Aorta (tissue), 5 donors: ENCODE results near the gene SERPINA10. TPM values are rescaled to one million over a fixed set of nuclear protein-coding genes. Genes with fewer than 3 reads are reported as not detected.

Source experiments
- ATAC-seq: fragments of 200-7000 bp; cut with Tn5 transposase; one replicate; pipeline ENCODE4 v1.9.1; 2022; ENCODE audit warnings: moderate library complexity; ENCODE audit not compliant: low FRiP score
- DNase-seq, 2 donors: peaks; one replicate each; pipeline ENCODE4 v3.0.0-alpha.2; 2020
- H3K27ac ChIP-seq, 2 donors: one replicate each; pipeline ENCODE4 v1.5.1; 2013; ENCODE audit warnings: low read length in 2 of 2, mild to moderate bottlenecking in 2 of 2, moderate library complexity in 2 of 2, control low read depth in 1 of 2, inconsistent platforms in 1 of 2, low read depth in 1 of 2
- H3K27me3 ChIP-seq, 2 donors: one replicate each; pipeline ENCODE4 v1.6.1; 2013; ENCODE audit warnings: control low read depth in 1 of 2, low read length in 1 of 2, mild to moderate bottlenecking in 1 of 2, moderate library complexity in 1 of 2; ENCODE audit not compliant: insufficient read depth in 2 of 2, control insufficient read depth in 1 of 2
- H3K36me3 ChIP-seq, 2 donors: one replicate each; pipeline ENCODE4 v1.6.1; 2013; ENCODE audit warnings: control low read depth in 1 of 2, low read length in 1 of 2, mild to moderate bottlenecking in 1 of 2; ENCODE audit not compliant: insufficient read depth in 2 of 2, control insufficient read depth in 1 of 2
- H3K4me1 ChIP-seq, 2 donors: one replicate each; pipeline ENCODE4 v1.6.1; 2013; ENCODE audit warnings: low read length in 2 of 2, control low read depth in 1 of 2, mild to moderate bottlenecking in 1 of 2, moderate library complexity in 1 of 2; ENCODE audit not compliant: insufficient read depth in 2 of 2, control insufficient read depth in 1 of 2
- H3K4me3 ChIP-seq, 2 donors: one replicate each; pipeline ENCODE4 v1.5.1; 2013; ENCODE audit warnings: low read length in 2 of 2, control low read depth in 1 of 2, mild to moderate bottlenecking in 1 of 2
- H3K9me3 ChIP-seq: one replicate; pipeline ENCODE4 v1.6.1; 2013; ENCODE audit warnings: mild to moderate bottlenecking, low read length; ENCODE audit not compliant: control insufficient read depth
- WGBS, 2 donors: extraction: QIAGEN DNeasy Blood & Tissue Kit; methylation state at CpG; one replicate each; pipeline ENCODE4 v1.1.7; 2013; 5-methylcytosine and 5-hydroxymethylcytosine counted together
- intact Hi-C, 2 donors: fragments of 100-400 bp; cut with DNase I; formaldehyde crosslinking; loops; one replicate each; pipeline versions ENCODE4 v1.14.2 to v1.15.0; 2022
- polyA plus RNA-seq, 2 donors: library from polyadenylated mRNA; stranded (reverse); fragments of 200-250 nt; gene quantifications; one replicate each; pipeline ENCODE4 v1.2.3, GENCODE V29; 2013
- total RNA-seq, 2 donors: library from RNA; stranded (reverse); fragmentation: NEBNext Ultra II Directional; extraction: Animal tissue kit (Norgen Biotek cat#: 25700); gene quantifications; one replicate each; pipeline ENCODE4 v1.2.1, GENCODE V29; 2021
- donor health status: healthy with polysubstance abuse.
- donor health status: Bipolar disorder and iron deficiency.
- donor health status: DM: no; HTN: no; CAD: no.
- donor health status: DM: no; HTN: no; CAD: no.
- donor health status: DM: yes; HTN: yes; CAD: no.

The SERPINA10 gene
- total and polyA plus RNA-seq, 4 donors: not detected

DNA sequence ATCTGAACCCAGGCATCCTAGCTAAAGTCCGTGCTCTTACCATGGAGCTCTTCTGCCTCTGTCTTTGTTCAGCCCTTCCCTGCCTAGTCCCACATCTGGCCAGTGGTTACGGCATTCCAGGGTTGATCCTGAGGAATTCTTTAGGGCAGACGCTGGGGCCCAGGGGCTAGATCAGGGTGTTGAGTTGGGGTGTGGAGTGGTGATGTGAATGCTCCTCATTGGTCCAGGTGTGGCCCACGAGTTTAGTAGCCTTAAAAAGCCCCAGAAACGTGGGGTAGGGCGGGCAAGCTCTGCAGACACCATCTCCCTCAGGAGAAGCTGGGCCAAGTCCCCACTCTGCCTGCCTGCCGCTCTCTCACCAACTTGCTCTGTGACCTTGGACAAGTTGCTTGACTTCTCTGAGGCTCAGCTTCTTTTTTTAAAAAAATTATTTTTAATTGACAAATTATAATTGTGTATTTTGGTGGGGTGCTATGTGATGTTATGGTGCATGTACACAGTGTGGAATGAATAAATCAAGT lies 39.1 kb upstream of the SERPINA10 start:
- DNase-seq: no peak
- ATAC-seq: no peak
- intact Hi-C loops: no loop called here
- Histone ChIP-seq H3K9me3 (peaks cover 1% of the 10 kb centered on the region), H3K27ac (no peak overlapping the region), H3K36me3 (no peaks in the 10 kb centered on the region), H3K4me1 (no peaks in the 10 kb centered on the region), H3K4me3 (no peak overlapping the region), H3K27me3 (peaks cover 0 to 1% of the 10 kb centered on the region in 2 donors)
- 70 to 73% methylated on average over 7 of the region's 7 CpGs for WGBS, 2 donors

DNA sequence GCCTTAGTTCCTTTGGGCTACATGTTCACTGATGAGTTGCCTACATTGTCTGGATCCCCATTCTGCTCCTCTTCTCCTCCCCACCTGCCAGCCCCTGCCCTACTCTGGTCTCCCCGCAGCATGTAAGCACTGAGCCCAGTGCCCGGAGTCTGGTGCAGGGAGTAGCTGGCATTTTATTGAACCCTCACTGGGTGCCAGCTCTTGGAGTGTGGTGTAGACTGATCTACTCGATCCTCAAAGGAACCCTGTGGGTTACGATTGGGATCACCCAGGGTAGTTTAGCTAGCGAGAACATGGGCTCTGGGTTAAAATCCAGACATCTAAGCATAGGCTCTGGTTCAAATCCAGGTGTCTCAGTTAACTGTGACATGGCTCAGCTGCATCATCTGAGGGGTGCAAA lies 38.4 kb upstream of the SERPINA10 start:
- H3K27me3 ChIP-seq: peaks cover 0 to 1% of the 10 kb centered on the region in 2 donors
- H3K4me3 ChIP-seq: no peak overlapping the region
- no peaks in the 10 kb centered on the region for H3K36me3 ChIP-seq
- intact Hi-C loops: no loop called here
- no peak for DNase-seq
- 93 to 99% methylated on average over 5 of the region's 5 CpGs for WGBS, 2 donors
- peaks cover 1% of the 10 kb centered on the region for H3K9me3 ChIP-seq
- no peak overlapping the region for H3K27ac ChIP-seq
- H3K4me1 ChIP-seq: no peaks in the 10 kb centered on the region
- ATAC-seq: no peak

DNA sequence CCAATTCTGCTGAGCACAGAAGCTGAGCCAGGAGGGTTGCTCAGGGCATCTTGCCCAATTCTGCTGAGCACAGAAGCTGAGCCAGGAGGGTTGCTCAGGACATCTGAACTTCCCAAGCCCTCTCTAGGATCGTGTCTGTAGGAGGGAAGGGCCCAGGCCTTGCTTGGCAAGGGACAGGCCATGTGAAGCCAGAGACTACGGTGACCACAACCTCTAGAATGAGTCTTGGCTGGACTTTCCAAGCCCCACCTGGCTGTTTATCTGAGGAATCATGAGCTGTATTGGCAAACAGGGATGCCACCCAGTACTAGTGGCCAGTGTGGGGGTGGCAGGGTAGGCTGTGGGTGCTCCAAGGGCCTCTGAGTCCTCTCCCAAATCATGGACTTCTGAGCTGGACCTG lies 37.8 kb upstream of the SERPINA10 start:
- Histone ChIP-seq H3K4me1 (no peaks in the 10 kb centered on the region), H3K27me3 (peaks cover 0 to 1% of the 10 kb centered on the region in 2 donors), H3K36me3 (no peaks in the 10 kb centered on the region), H3K27ac (no peak overlapping the region), H3K9me3 (peaks cover 1% of the 10 kb centered on the region), H3K4me3 (no peak overlapping the region)
- WGBS, 2 donors: 11 to 18% methylated on average over 2 of the region's 2 CpGs
- intact Hi-C loops: no loop called here
- ATAC-seq: no peak
- no peak for DNase-seq

DNA sequence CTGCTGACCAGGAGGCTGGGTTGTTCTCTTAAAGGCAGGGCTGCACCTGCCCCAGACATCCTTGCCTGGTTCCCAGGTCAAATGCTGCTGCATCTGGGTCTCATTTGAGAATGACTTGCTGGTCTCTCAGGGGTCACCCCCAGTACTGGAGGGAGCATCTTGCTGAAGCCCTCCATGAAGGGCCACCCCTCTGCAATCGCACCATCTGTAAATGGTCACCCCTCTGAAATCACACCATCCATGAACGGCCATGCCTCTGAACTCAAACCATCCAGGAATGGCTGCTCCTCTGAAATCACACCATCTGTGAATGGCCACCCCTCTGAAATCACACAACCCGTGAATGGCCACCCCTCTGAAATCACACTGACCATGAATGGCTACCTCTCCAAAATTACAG lies 37.4 kb upstream of the SERPINA10 start:
- H3K9me3 ChIP-seq: peaks cover 1% of the 10 kb centered on the region
- H3K27me3 ChIP-seq: peaks cover 0 to 1% of the 10 kb centered on the region in 2 donors
- H3K27ac ChIP-seq: no peak overlapping the region
- DNase-seq: no peak
- H3K4me3 ChIP-seq: no peak overlapping the region
- WGBS, 2 donors: 85 to 87% methylated on average over 3 of the region's 3 CpGs
- no peak for ATAC-seq
- intact Hi-C loops: no loop called here
- H3K4me1 ChIP-seq: no peaks in the 10 kb centered on the region
- H3K36me3 ChIP-seq: no peaks in the 10 kb centered on the region

DNA sequence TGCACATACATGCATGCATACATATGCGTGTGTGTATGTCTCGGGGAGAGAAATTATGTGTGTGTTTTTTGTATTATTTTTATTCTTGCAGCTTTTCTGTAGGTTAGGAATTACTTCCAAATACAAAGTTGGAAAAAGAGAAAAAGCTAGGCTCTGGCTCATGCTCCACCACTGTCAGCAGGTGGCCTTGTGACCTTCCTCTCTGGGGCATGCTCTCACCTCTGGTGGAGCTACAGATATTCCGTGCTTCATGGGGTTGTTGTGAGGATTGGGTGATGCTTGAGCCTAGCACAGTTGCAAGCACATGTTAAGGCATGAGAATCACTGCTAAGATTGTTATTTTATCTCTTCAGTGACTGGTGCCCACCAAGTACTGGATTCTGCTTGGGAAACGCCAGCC lies 36.8 kb upstream of the SERPINA10 start:
- 91 to 93% methylated on average over 4 of the region's 4 CpGs for WGBS, 2 donors
- DNase-seq: no peak

DNA sequence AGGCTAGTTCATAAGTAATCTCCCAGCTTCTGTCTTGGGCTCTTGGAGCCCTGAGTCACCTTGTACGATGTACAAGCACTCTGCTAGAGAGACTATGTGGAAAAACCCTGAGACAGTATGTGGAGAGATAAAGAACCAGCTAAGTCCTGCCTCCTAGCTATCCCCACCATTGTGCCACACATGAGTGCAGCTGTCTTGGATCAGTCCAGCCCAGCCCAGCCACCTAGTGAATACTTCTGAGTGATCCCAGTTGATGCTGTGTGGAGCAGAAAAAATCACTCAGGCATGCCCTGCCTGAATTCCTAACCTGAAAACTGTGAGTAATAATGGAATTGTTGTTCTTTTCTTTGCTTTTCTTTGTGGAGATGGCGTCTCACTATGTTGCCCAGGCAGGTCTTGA lies 35.1 kb upstream of the SERPINA10 start:
- intact Hi-C loops: no loop called here
- Histone ChIP-seq H3K27ac (no peak overlapping the region), H3K4me3 (no peak overlapping the region), H3K9me3 (peaks cover 1% of the 10 kb centered on the region), H3K4me1 (no peaks in the 10 kb centered on the region), H3K27me3 (peaks cover 0 to 1% of the 10 kb centered on the region in 2 donors), H3K36me3 (no peaks in the 10 kb centered on the region)
- DNase-seq: no peak
- WGBS, 2 donors: 78 to 82% methylated on average over 2 of the region's 2 CpGs
- ATAC-seq: no peak

More for the DNA sequence above, 36.8 kb upstream of the SERPINA10 start:
- no peak for ATAC-seq
- intact Hi-C loops: no loop called here
- H3K27ac ChIP-seq: no peak overlapping the region
- peaks cover 0 to 1% of the 10 kb centered on the region in 2 donors for H3K27me3 ChIP-seq
- H3K9me3 ChIP-seq: peaks cover 1% of the 10 kb centered on the region
- no peaks in the 10 kb centered on the region for H3K4me1 ChIP-seq
- no peak overlapping the region for H3K4me3 ChIP-seq
- no peaks in the 10 kb centered on the region for H3K36me3 ChIP-seq

DNA sequence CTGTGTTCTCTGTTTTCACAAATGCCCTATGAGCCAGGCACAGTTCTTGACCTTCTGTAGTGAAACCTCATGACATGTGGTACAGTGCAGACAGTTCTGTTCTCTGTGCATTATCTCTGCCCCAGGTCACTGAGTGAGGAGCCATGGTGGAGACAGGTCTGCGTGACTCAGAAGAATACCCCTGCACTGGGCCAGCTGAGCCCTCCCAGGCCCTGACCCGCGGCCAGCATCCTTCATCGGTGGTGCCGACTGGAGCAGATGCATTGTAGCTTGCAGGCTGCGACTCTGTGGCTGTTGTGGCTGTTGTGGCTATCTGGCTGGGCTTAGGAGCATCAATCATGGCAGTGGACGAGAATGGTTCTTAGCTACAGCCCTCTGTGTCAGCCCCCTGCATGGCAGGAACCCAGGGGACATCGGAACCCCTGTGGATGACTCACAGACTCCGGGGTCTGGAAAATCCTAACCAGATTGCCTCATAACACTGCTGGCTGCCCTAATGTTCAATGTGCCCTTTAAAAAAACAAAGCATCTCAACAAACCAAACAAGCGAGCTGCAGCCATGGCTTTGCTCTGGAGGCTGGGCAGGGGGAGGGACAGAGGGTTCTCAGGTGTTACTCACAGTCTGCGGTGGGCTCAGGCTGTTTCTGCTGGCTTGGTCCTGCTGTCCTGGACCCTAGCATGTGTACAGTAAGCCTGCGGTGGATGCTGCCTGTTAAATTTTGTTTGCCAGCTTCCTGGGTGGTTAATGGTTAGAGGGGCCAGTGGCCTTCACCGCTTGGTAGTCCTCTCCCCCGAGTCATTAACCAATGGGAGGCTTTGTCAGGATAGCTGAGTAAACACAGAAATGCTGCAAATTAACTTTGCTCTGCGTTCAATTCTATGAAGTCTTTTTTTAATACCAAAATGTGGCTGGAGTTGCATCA lies 29.8 kb upstream of the SERPINA10 start, which contains the start of gene SERPINA6:
TSS of gene SERPINA6 (minus strand) at position 689 of the 923 bp plus-strand sequence. CDS start 8,688 bp downstream, outside the sequence.
- Histone ChIP-seq H3K4me3 (no peak within 1 kb of the TSS), H3K9me3 (no peaks in the 10 kb centered on the region), H3K4me1 (no peaks in the 10 kb centered on the region), H3K36me3 (no peaks in the 10 kb centered on the region), H3K27me3 (peaks cover 0 to 1% of the 10 kb centered on the region in 2 donors), H3K27ac (no peak within 1 kb of the TSS)
- 39 to 40% methylated on average over 15 of the region's 15 CpGs for WGBS, 2 donors
- DNase-seq: peak in 1 of 2 donors; percentile 61
- intact Hi-C loops: no loop called here
- peak; percentile 50 for ATAC-seq

DNA sequence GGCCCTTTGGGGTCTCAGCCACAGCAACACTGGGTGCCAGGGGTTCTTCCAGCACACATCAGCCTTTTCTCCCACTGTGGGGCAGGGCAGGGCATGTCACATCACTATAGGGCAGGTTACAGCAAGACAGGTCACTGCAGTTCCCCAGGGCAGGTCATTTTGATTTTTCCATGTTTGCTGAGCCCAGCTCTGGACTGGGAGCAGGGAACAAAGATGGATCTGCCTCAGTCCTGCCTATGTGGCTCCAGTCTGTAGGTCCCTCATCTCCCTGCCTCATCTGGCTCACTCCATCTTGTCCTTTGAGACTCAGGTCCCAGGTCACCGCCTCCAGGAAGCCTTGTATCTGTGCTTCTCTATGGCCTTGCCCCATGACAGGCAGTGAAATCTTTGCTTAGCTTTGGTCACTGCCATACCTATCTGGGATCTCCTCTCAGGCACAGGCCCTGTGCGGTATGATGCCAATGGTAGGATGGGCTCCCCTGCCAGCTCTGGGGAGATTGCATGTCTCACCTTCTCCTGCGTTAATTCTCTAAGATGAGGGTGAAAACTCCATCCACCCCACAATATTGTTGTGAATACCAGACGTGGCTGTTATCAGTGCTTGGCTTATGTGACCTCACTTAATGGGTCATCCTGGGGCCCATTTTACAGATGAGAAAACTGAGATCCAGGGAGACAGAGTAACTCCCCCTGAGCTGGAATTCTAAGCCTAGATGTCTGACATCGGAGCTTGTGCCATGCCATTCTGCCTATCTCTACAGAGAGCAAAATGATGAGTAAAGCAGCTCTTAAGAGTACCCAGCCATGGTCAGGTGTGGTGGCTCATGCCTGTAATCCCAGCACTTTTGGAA lies 28.6 kb upstream of the SERPINA10 start:
- ATAC-seq (no peak), DNase-seq (no peak)
- intact Hi-C loops: no loop called here
- no peaks in the 10 kb centered on the region for H3K27me3 ChIP-seq
- no peak overlapping the region for H3K4me3 ChIP-seq
- WGBS, 2 donors: 86 to 88% methylated on average over 5 of the region's 5 CpGs
- H3K36me3 ChIP-seq: no peaks in the 10 kb centered on the region
- no peak overlapping the region for H3K27ac ChIP-seq
- no peaks in the 10 kb centered on the region for H3K4me1 ChIP-seq
- H3K9me3 ChIP-seq: no peaks in the 10 kb centered on the region
